Astrocyte of the spinal cord (primary cell): ENCODE results near the gene LMCD1.

Experiments
- DNase-seq: peaks from one replicate; pipeline ENCODE4 v3.0.0; 2011; ENCODE audit warnings: low read depth, low spot score
- H3K4me3 ChIP-seq: 2 replicates; pipeline ENCODE4 v1.5.1; 2011; ENCODE audit warnings: low read depth, mild to moderate bottlenecking, low read length, moderate library complexity
- CTCF ChIP-seq: IDR thresholded peaks from 2 replicates; pipeline ENCODE4 v1.5.1; 2012; ENCODE audit warnings: low read depth, mild to moderate bottlenecking, low read length, inconsistent platforms
- in situ Hi-C: cut with HindIII; loops from 2 replicates; pipeline ENCODE4 v1.10.0; 2017; ENCODE audit warnings: low sequenced_read_pairs

Gene LMCD1

DNA sequence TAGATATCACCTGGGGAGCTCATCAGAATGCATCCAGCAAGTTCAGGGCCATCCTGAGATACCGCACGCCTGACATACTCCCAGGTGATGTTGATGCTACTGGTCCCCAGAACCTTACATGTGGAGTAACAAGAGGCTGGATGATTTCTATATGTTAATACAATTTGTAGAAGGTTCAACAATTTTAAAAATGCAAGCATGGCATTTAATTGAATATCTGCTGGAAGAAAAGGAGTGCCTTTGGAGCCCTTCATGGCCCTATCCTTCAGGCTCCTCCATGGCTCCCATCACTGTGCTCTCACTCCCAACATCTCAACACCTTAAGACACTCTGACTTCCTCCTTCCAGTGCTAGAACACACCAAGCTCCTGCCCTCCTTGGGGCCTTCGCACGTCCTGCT lies 36.6 kb downstream of the LMCD1 start:
- no peak for DNase-seq
- H3K4me3 ChIP-seq = no peak overlapping the region
- no peak for TF ChIP-seq CTCF
- in situ Hi-C loops = no loop called here

DNA sequence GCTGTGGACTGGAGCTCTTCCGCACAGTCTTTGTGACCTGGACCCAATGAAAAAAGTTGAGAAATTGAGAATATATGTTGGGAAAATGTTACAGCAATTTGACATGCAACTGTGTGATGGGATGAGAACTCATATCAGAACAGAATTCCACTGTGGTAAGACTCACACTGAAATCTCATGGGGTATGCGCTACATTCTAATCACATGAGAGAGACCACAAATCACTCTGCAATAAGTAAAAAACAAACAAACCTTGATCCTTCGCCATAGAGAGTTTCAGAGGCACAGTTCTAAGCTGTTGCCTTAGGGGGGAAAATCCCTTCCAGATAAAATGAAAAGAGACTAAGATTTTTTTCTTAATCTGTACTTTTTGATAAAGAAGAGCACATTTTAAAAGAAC lies 37.3 kb downstream of the LMCD1 start:
- in situ Hi-C loops = no loop called here
- H3K4me3 ChIP-seq = no peak overlapping the region
- TF ChIP-seq CTCF = no peak
- peak; percentile 69 for DNase-seq

DNA sequence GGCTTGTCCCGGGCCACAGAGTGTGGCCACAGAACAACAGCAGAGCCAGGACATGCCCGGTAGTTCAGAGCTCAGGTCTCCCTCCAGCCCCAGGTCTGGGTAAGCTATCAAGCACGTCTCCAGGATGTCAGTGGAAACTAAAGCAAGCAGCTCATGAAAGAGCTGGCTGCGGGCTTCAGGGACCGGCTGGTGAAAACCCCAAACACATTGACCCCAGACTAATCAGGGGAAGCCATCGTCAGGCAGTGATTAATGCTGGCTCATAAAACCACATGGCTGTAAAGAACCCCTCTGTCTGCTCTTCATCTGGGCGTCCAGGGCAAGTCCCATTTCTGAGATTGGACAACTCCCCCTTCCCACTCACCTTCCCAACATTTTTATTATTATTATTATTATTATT lies 37.8 kb downstream of the LMCD1 start:
- peak; percentile 43 for DNase-seq
- in situ Hi-C loops = no loop called here
- no peak overlapping the region for H3K4me3 ChIP-seq
- no peak for TF ChIP-seq CTCF

DNA sequence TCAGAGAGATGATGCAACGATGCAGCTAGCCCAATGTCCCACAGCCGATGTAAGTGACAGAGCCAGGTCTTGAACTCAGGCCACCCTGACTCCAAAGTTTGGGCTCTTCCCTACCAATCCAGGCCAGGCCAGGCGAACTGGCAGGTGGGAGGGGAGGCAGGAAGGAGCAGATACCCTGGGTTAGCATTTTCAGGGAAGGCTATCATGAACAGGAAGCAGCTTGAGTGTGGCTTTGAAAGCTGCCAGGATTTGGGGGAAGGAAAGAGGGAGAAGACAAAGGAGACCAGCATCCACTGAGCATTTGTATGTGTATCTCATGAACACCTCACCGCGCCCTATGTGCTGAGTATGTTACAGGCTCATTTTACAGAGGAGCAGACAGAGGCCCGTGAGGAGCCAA lies 38.8 kb downstream of the LMCD1 start:
- no peak for DNase-seq
- no peak for TF ChIP-seq CTCF
- in situ Hi-C loops = no loop called here
- no peak overlapping the region for H3K4me3 ChIP-seq

- no peak for DNase-seq
- H3K4me3 ChIP-seq = no peak overlapping the region
- in situ Hi-C loops = no loop called here
- TF ChIP-seq CTCF = no peak
These were observed 39.9 kb downstream of the LMCD1 start for GRCh38 chr3:8541486-8541885.

DNA sequence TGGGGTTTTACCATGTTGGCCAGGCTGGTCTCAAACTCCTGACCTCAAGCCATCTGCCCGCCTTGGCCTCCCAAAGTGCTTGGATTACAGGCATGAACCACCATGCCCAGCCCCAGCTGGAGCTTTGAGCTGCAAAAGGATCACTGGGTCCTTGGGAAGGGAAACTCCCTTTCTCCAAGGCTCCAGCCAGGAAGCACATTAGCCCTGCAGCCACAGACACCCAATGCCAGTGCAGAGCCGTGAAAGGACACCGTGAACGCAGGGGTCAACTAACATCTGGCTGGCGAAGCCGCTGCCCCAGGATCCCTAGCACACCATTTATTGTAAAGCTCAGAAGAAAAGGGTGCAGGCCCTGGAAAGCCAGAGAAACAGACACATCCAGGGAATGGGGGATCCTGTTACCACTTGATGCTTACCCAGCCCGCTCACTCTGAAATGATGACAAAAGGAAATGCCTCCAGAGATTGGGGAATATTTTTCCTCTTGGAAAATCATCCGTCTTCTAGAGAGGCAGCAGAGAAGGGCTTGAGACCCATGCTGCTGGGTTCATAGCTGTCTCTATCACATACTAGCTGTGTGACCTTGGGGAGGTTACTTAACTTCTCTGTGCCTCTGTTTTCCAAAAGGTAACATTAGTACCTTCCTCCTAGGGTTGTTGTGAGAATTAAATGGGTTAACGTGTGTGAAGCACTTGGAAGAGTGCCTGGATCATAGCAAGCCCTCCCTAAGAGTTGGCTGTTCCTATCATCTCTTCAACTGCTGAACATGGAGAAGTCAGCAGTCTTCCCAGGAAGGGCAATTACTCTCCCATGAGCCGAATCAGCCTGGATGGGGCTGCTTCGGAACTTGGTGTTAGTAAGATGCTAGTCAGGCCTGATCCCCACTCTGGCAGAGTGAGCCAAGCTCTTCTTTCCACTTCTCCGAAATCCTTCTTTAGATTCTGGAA lies 40.8 kb downstream of the LMCD1 start:
- no peak for TF ChIP-seq CTCF
- in situ Hi-C loops = no loop called here
- no peak overlapping the region for H3K4me3 ChIP-seq
- no peak for DNase-seq
